Measurements from ENCODE around the gene MYOM3. TPM values are rescaled to one million over a fixed set of nuclear protein-coding genes. Genes with fewer than 3 reads are reported as not detected.

Gene MYOM3
- total and polyA plus RNA-seq, 2 of the 13 experiments (the other 11 are each of a cell fraction or from before 2014, with no cell fraction given), result 5.8 to 15.3 TPM

DNA sequence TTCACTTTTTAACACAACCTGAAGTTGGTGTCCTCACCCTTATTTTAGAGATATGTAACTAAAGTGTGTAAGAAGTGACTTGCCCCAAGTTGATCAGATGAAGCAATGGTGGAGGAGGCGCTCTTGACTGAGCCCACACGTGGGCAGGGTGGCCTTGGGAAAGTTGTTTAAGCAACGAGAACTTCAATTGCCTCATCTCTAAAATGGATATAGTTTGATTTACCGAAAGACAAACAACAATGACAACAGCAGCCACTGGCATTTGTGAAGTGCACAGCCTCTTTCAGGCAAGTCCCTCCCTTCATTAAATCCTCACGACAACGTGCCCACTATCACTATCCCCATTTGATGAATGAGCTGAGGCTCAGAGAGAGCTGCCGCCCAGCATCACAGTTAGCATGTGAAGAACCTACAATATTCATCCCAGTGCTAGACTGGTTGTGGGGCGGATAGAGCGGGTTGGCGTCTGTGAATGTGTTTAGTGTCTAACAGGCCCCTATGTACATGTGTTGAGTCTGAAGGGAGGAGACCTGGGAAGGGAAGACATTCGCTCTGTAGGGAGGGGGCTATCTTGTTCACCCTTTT is 28.0 kb upstream of the MYOM3 start:
- intact Hi-C loops (cut with micrococcal nuclease; ENCODE audit: unreplicated experiment), result no loop called here
- Histone ChIP-seq H3K9ac (ENCODE audit: insufficient read depth, low read depth, low read length) (no peak overlapping the region), H2AFZ (ENCODE audit: low read length) (no peak overlapping the region), H3K4me1 (ENCODE audit: insufficient read depth, low read length) (peaks cover 45% of the 10 kb centered on the region), H3K27me3 (ENCODE audit: control insufficient read depth in 1 of 2, insufficient read depth in 2 of 2, low read length in 2 of 2) (no peaks in the 10 kb centered on the region; a peak in 1 of 5 replicates), H3K9me3 (ENCODE audit: low read length) (no peaks in the 10 kb centered on the region), H4K20me1 (ENCODE audit: insufficient read depth, low read length) (no peaks in the 10 kb centered on the region), H3K4me3 (replicated peaks in 1 of 3; ENCODE audit: insufficient read depth in 1 of 3, low read depth in 2 of 3, low read length in 3 of 3) (no peak overlapping the region), H3K36me3 (replicated peaks in 1 of 2; ENCODE audit: control insufficient read depth in 1 of 2, insufficient read depth in 2 of 2, low read length in 2 of 2) (peaks cover 1 to 4% of the 10 kb centered on the region in 2 experiments; a peak in 2 of 5 replicates), H3K79me2 (ENCODE audit: insufficient read depth, low read length) (no peaks in the 10 kb centered on the region), H3K27ac (ENCODE audit: extremely low read length, insufficient read depth, low read length) (no peak overlapping the region), H3K4me2 (ENCODE audit: low read depth, low read length) (no peak overlapping the region)
- no peak for ATAC-seq
- no peak for DNase-seq (ENCODE audit: low spot score)
- 92% methylated on average over 11 of the region's 11 CpGs for WGBS (ENCODE audit: low lambda C conversion rate)
- TF ChIP-seq ZNF282 (IDR thresholded peaks at IDR 0.05; ENCODE audit: partially characterized antibody), result no peak
- TF ChIP-seq YY1 (IDR thresholded peaks at IDR 0.05; ENCODE audit: insufficient read depth, insufficient replicate concordance, low read depth, low read length), result no peak
- no peak for TF ChIP-seq MEIS1 (CRISPR knock-in tag; IDR thresholded peaks at IDR 0.05; ENCODE audit: borderline replicate concordance)
- TF ChIP-seq, protein P1, sequence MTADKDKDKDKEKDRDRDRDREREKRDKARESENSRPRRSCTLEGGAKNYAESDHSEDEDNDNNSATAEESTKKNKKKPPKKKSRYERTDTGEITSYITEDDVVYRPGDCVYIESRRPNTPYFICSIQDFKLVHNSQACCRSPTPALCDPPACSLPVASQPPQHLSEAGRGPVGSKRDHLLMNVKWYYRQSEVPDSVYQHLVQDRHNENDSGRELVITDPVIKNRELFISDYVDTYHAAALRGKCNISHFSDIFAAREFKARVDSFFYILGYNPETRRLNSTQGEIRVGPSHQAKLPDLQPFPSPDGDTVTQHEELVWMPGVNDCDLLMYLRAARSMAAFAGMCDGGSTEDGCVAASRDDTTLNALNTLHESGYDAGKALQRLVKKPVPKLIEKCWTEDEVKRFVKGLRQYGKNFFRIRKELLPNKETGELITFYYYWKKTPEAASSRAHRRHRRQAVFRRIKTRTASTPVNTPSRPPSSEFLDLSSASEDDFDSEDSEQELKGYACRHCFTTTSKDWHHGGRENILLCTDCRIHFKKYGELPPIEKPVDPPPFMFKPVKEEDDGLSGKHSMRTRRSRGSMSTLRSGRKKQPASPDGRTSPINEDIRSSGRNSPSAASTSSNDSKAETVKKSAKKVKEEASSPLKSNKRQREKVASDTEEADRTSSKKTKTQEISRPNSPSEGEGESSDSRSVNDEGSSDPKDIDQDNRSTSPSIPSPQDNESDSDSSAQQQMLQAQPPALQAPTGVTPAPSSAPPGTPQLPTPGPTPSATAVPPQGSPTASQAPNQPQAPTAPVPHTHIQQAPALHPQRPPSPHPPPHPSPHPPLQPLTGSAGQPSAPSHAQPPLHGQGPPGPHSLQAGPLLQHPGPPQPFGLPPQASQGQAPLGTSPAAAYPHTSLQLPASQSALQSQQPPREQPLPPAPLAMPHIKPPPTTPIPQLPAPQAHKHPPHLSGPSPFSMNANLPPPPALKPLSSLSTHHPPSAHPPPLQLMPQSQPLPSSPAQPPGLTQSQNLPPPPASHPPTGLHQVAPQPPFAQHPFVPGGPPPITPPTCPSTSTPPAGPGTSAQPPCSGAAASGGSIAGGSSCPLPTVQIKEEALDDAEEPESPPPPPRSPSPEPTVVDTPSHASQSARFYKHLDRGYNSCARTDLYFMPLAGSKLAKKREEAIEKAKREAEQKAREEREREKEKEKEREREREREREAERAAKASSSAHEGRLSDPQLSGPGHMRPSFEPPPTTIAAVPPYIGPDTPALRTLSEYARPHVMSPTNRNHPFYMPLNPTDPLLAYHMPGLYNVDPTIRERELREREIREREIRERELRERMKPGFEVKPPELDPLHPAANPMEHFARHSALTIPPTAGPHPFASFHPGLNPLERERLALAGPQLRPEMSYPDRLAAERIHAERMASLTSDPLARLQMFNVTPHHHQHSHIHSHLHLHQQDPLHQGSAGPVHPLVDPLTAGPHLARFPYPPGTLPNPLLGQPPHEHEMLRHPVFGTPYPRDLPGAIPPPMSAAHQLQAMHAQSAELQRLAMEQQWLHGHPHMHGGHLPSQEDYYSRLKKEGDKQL (CRISPR knock-in tag; IDR thresholded peaks at IDR 0.05; ENCODE audit: low read depth), result no peak
- no peak for TF ChIP-seq ZNF138 (CRISPR knock-in tag; IDR thresholded peaks at IDR 0.05; ENCODE audit: low read depth)
- no peak for TF ChIP-seq ZNF3 (CRISPR knock-in tag; IDR thresholded peaks at IDR 0.05)
- no peak for TF ChIP-seq DDIT3 (CRISPR knock-in tag; IDR thresholded peaks at IDR 0.05)
- TF ChIP-seq NFE2L2 (IDR thresholded peaks at IDR 0.05; ENCODE audit: low read length), result no peak
- TF ChIP-seq HMG20A (CRISPR knock-in tag; IDR thresholded peaks at IDR 0.05; ENCODE audit: borderline replicate concordance), result no peak
- TF ChIP-seq PRMT3 (CRISPR knock-in tag; IDR thresholded peaks at IDR 0.05; ENCODE audit: borderline replicate concordance, low read depth), result no peak
- no peak for TF ChIP-seq NCOA1 (CRISPR knock-in tag; IDR thresholded peaks at IDR 0.05)
- TF ChIP-seq ZNF354B (CRISPR knock-in tag; IDR thresholded peaks at IDR 0.05), result no peak
- TF ChIP-seq ZSCAN31 (CRISPR knock-in tag; IDR thresholded peaks at IDR 0.05; ENCODE audit: low read depth), result no peak
- TF ChIP-seq ZSCAN20 (CRISPR knock-in tag; IDR thresholded peaks at IDR 0.05; ENCODE audit: borderline replicate concordance), result no peak
- TF ChIP-seq, protein P2, sequence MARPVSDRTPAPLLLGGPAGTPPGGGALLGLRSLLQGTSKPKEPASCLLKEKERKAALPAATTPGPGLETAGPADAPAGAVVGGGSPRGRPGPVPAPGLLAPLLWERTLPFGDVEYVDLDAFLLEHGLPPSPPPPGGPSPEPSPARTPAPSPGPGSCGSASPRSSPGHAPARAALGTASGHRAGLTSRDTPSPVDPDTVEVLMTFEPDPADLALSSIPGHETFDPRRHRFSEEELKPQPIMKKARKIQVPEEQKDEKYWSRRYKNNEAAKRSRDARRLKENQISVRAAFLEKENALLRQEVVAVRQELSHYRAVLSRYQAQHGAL (CRISPR knock-in tag; IDR thresholded peaks at IDR 0.05; ENCODE audit: not compliant biosample characterization), result no peak
- in situ Hi-C loops (cut with HindIII; ENCODE audit: extremely low pct_ligation_motif_present, low pct_unique_long_range_greater_than_20kb), result no loop called here
- BruUV-seq (replicated peaks), result no TSS peak
- ChIA-PET CTCF (ENCODE audit: low intra/inter-chr PET ratio, low total read pairs) (no interaction called here), POLR2A (no interaction called here)
- FAIRE-seq, result no peak

All from HepG2 (cell line).